T-helper 1 cell treated with Interleukin-12 subunit alpha and Interleukin-12 subunit beta and Interleukin-4 antibody, amounts not matched to agents 30 ng/mL and 1 ng/mL, for 36 hours (primary cell): Measurements from ENCODE around the gene TSHZ2. TPM values are rescaled to one million over a fixed set of nuclear protein-coding genes. Genes with fewer than 3 reads are reported as not detected.
"Not testable (repeated sequence)": the region's sequence is repeated elsewhere in the genome, so short reads cannot be mapped to it uniquely, and the experiment has no call there.

ENCODE experiments used
- intact Hi-C: fragments of 100-400 bp; cut with micrococcal nuclease; formaldehyde crosslinking; loops from one replicate; pipeline ENCODE4 v1.15.1; 2024
- total RNA-seq: library from RNA; stranded (reverse); gene quantifications from 2 replicates; pipeline ENCODE4 v1.2.3, GENCODE V29; 2022

TSHZ2 gene
- total RNA-seq, 1 donor from 2014 or later = 28.4 TPM

GRCh38 chr20:53489528-53489927 lies 517.4 kb downstream of the TSHZ2 start:
- intact Hi-C loops = no loop called here

DNA sequence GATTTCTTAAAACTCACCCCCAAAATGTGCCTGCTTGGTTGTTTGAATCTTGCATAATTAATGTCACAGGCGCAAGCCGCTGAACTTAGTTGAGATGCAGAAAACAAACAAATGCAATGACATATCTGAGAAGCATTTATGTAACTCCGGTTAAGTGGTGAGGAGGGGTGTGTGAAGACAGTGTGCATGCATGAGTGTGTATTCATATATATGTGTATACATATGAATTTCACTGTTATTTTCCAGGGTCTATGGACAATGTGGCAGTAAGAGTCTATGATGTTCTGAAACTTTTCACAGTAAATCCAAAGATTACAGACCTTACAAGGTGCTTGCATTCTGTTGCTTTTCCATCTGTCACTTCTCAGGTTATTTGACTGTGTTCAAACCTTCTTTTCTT lies 518.5 kb downstream of the TSHZ2 start:
- intact Hi-C loops = no loop called here

GRCh38 chr20:53491462-53491861 lies 519.3 kb downstream of the TSHZ2 start:
- intact Hi-C loops = no loop called here

DNA sequence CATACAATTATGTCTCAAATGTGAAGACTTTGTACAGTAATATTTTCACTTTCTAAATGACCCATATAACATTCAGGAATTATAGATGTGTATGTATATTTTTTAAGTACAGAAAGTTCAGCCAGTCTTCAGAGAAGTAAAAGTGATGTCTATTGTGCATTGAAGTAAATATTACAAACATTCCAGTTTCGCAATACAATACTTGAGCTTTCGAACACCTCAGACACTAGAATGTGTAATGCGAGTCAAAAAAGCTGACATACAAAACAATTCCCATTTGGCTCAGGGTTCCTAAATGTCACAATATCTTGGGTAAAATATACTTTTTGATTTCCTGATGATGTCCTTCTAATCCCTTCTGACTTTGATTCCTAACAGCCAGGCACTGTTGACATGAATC lies 520.1 kb downstream of the TSHZ2 start:
- intact Hi-C loops = no loop called here

- intact Hi-C loops = no loop called here
These were observed 521.2 kb downstream of the TSHZ2 start for GRCh38 chr20:53493311-53493857.

- intact Hi-C loops = no loop called here
These were observed 522.6 kb downstream of the TSHZ2 start for GRCh38 chr20:53494753-53495152.

DNA sequence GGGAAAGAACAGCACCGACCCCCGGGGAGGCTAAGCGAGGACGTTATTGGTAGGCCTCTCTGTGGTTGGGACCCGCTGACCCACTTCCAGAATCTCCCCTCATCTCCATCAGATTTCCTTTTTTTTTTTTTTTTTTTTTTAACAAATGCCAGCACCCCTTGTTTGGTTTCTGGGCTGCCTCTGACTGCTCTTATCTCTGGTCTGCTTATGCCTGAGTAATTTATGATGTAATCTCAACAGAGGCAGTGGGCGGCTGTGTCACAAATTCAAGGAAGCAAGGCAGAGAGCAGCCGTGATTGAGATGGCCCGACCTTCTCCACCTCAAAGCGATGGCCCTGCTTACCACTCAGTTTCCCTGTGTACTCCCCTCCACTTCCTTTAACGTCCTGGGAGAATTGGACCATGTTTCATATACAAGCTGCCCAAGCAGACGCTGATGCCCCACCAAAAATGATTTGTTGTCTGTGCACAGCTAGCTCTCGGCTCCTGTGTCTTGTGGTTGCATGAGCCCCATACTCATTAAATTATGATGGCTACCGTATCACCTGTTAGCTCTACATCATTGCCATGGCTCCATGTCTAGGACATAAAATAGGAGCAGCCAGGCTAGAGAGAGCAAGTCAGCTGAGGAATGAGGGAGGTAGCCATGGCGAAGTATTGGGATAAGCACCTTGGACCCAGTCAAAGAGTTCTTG lies 523.4 kb downstream of the TSHZ2 start:
- intact Hi-C loops = no loop called here

- intact Hi-C loops = no loop called here
These were observed 525.1 kb downstream of the TSHZ2 start for GRCh38 chr20:53497246-53497645.

- intact Hi-C loops = no loop called here
These were observed 526.2 kb downstream of the TSHZ2 start for GRCh38 chr20:53498341-53498740.

- intact Hi-C loops = no loop called here
These were observed 528.5 kb downstream of the TSHZ2 start for GRCh38 chr20:53500651-53501050.

DNA sequence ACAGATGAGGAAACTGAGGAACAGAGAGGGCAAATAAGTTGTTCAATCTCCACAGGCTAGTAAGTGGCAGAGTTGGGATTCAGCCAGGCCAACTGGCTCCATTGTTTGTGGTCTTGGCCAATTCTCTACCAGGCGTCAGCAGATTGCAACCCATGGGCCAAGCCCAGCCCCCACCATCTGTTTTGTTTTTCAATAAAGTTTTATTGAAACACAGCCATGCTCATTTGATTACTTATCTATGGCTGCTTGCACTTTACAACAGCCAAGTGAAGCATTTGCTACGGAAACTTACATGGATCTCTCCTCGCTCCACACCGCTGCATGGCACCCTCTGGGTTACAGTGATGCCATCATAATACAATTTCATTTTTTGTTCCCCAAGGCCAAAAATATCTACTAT lies 530.7 kb downstream of the TSHZ2 start:
- intact Hi-C loops = no loop called here

- intact Hi-C loops = no loop called here
These were observed 531.4 kb downstream of the TSHZ2 start for GRCh38 chr20:53503517-53503919.

DNA sequence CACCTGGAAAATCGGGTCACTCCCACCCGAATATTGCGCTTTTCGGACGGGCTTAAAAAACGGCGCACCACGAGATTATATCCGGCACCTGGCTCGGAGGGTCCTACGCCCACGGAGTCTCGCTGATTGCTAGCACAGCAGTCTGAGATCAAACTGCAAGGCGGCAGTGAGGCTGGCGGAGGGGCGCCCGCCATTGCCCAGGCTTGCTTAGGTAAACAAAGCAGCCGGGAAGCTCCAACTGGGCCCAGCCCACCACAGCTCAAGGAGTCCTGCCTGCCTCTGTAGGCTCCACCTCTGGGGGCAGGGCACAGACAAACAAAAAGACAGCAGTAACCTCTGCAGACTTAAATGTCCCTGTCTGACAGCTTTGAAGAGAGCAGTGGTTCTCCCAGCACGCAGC lies 531.9 kb downstream of the TSHZ2 start:
- intact Hi-C loops = not testable (repeated sequence)

DNA sequence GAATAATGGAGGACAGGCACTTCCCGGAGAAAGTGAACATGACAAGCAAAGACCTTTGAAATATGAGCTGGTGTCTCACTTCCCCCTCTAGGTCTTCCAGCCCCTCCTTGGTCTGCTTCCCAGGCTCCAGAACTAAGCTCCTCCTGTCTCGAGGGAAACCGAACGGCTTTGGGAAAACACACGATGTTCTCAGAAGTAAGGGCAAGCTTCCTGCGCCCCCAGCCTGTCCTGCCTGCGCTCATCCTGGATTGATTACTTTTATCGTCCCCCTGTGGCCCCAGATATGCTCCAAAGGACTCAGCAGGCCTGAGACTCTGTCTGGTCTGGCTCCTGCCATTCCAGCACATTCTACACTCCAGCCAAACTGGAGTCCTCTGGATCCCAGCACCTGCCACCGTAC lies 538.1 kb downstream of the TSHZ2 start:
- intact Hi-C loops = no loop called here

GRCh38 chr20:53510704-53511103 lies 538.5 kb downstream of the TSHZ2 start:
- intact Hi-C loops = no loop called here

DNA sequence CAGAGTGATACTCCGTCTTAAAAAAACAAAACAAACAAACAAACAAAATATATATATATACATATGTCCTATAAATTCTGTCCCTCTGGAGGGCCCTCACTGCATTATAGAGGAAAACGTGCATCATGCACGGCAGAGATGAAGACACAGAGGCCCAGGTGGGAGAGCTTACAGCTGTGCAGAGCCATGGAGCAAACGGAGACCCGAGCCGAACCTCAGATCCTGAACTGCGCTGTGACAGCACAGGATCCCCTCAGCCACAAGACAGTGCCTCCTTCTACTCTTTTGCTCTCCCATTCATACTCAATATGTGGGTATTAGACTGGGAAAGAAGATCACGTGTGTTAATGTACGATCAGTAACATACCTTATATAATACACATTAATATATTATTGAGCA lies 539.9 kb downstream of the TSHZ2 start:
- intact Hi-C loops = no loop called here

GRCh38 chr20:53513168-53513488 lies 541.0 kb downstream of the TSHZ2 start:
- intact Hi-C loops = no loop called here

DNA sequence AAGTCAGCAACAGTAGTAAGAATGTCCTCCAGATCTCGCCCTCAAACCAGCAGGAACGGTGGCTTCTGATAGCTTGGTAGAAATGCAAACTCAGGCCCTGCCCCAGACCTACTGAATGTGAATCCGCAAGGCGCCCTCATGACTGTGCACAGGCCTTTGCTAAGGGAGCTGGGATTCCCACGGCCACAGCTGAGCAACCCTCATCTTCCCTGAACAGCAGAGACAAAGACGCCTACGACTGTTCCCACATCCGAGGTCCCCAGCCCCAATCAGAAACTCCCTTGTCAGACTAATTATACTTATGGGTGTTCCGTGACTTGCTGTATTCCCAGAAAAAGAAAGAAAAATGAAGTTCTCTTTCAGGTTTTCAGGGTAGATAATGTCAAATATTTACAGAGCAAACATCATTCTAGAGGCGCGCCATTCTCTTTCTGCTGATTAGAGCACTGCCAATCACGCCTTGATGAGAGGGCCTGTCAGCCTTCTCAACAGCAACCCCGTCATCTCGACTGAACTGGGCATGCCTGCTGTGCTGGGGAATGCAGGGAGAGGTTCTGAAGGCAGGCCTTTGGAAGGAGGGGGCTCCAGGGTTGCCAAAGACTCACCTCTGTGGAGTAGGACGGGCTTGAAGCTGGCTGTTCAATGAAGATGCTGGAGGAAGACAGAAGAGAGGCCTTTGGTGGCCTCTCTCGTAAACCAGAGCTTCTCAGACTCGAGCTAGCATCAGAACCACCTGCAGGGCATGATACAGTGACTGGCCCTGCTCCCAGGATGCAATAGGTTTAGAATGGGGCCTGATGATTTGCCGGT lies 541.5 kb downstream of the TSHZ2 start:
- intact Hi-C loops = no loop called here

GRCh38 chr20:53515749-53516148 lies 543.6 kb downstream of the TSHZ2 start:
- intact Hi-C loops = no loop called here

DNA sequence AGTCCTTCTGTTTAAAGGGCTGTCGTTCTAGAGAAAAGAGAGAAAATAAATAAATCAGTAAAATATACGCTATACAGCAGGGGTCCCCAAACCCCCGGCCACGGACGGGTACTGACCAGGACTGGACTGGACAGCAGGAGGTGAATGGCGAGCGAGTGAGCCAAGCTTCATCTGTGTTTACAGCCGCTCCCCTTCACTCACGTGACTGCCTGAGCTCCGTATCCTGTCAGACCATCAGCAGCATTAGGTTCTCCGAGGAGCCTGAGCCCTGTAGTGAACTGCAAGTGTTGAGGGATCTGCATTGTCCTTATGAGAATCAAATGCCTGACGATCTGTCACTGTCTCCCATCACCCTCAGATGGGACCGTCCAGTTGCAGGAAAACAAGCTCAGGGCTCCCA lies 545.0 kb downstream of the TSHZ2 start:
- intact Hi-C loops = no loop called here

DNA sequence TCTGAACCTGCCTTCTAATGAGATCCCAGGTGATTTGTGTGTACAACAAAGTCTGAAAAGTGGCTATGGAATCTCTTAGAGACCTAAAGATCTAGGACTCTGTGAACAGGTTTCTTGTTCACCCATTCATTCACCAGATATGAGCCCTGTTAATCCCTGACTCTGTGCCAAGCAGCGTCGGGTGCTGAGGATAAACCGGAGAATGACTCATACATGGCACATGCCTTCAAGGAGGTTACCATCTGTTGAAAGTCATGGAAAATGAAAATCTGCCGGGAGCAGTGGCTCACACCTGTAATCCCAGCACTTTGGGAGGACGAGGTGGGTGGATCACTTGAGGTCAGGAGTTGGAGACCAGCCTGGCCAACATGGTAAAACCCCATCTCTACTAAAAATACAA lies 549.3 kb downstream of the TSHZ2 start:
- intact Hi-C loops = not testable (repeated sequence)

DNA sequence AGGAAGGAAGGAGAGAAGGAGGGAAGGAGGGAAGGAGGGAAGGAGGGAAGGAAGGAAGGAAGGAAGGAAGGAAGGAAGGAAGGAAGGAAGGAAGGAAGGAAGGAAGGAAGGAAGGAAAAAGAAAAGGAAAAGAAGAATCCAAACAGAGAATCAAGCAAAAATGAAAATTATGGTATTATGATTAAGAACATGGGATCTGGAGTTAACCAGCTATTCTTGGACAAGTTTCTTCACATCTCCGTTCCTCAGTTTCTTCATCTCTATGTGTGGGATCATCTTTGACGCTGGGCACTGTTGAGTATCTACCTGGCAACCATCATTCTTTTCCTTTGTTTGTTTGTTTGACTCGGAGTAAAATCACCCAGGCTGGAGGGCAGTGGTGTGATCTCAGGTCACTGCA lies 549.9 kb downstream of the TSHZ2 start:
- intact Hi-C loops = no loop called here

- intact Hi-C loops = no loop called here
These were observed 550.5 kb downstream of the TSHZ2 start for GRCh38 chr20:53522696-53523095.
